Sigmoid colon (tissue), 4 donors: ENCODE results near the gene GNB3.

ENCODE experiments used
- CTCF ChIP-seq, 4 experiments: fragments of 450-650 bp in 3 of 4; fragments of 200-600 bp in 1 of 4; IDR thresholded peaks; one replicate each; pipeline ENCODE4 v1.5.1; 2016 to 2019; ENCODE audit warnings: antibody characterized with exemption in 4 of 4, mild to moderate bottlenecking in 3 of 4, moderate library complexity in 2 of 4
- EP300 ChIP-seq, 4 donors: sonication (generic); formaldehyde crosslinking; IDR thresholded peaks; one replicate each; pipeline ENCODE4 v1.6.1; 2017; ENCODE audit warnings: antibody characterized with exemption in 4 of 4
- POLR2A ChIP-seq, 2 donors: fragments of 450-650 bp; IDR thresholded peaks; one replicate each; pipeline ENCODE4 v1.6.1; 2016; ENCODE audit warnings: antibody characterized with exemption in 2 of 2, mild to moderate bottlenecking in 2 of 2, moderate library complexity in 2 of 2
- POLR2AphosphoS5 ChIP-seq, 4 donors: sonication (generic); formaldehyde crosslinking; IDR thresholded peaks; one replicate each; pipeline ENCODE4 v1.6.1; 2017; ENCODE audit warnings: antibody characterized with exemption in 4 of 4

- no peak for TF ChIP-seq EP300 (IDR thresholded peaks at IDR 0.05)
- TF ChIP-seq POLR2AphosphoS5 (IDR thresholded peaks at IDR 0.05), result no peak
- TF ChIP-seq POLR2A (IDR thresholded peaks at IDR 0.05), result no peak
- TF ChIP-seq CTCF (IDR thresholded peaks at IDR 0.05), result no peak
Measured at GRCh38 chr12:6842075-6842474, 1.4 kb downstream of the GNB3 start.
